Neural crest cell (in vitro differentiated cells): ENCODE data around the gene CEPT1. TPM values are rescaled to one million over a fixed set of nuclear protein-coding genes. Genes with fewer than 3 reads are reported as not detected.

Experiments
- DNase-seq: peaks from one replicate; pipeline ENCODE4 v3.0.0; 2021; ENCODE audit warnings: low read depth, mixed read lengths, low spot score
- H3K27ac Mint-ChIP-seq: one replicate; pipeline ENCODE4 v1.8.0; 2021; ENCODE audit warnings: mild to moderate bottlenecking, mixed read lengths; ENCODE audit not compliant: unreplicated experiment
- H3K27me3 Mint-ChIP-seq: 2 replicates; pipeline ENCODE4 v1.8.0; 2021; ENCODE audit warnings: low read depth, mild to moderate bottlenecking, mixed read lengths
- H3K36me3 Mint-ChIP-seq: 2 replicates; pipeline ENCODE4 v1.8.0; 2021; ENCODE audit warnings: low read depth, mild to moderate bottlenecking, mixed read lengths
- H3K4me1 Mint-ChIP-seq: 2 replicates; pipeline ENCODE4 v1.8.0; 2021; ENCODE audit warnings: mixed read lengths
- H3K4me3 Mint-ChIP-seq: one replicate; pipeline ENCODE4 v1.8.0; 2021; ENCODE audit warnings: mild to moderate bottlenecking, mixed read lengths
- H3K9me3 Mint-ChIP-seq: 2 replicates; pipeline ENCODE4 v1.8.0; 2021; ENCODE audit warnings: mixed read lengths
- CTCF ChIP-seq: fragments of 200-600 bp; sonication (generic); conservative IDR thresholded peaks from 2 replicates; pipeline ENCODE4 v1.5.0; 2021; ENCODE audit warnings: antibody characterized with exemption, mild to moderate bottlenecking
- total RNA-seq: library from RNA; stranded (reverse); gene quantifications from 2 replicates; pipeline ENCODE4 v1.2.1, GENCODE V29; 2021

Gene CEPT1
- total RNA-seq, 1 donor from 2014 or later: 27.3 TPM

GRCh38 chr1:111190931-111191451, 51.0 kb downstream of the CEPT1 start:
- H3K27me3 Mint-ChIP-seq: no peaks in the 10 kb centered on the region
- H3K36me3 Mint-ChIP-seq: peaks cover 17% of the 10 kb centered on the region
- H3K4me1 Mint-ChIP-seq: no peaks in the 10 kb centered on the region
- no peak overlapping the region for H3K27ac Mint-ChIP-seq
- DNase-seq: no peak
- H3K9me3 Mint-ChIP-seq: no peaks in the 10 kb centered on the region
- H3K4me3 Mint-ChIP-seq: no peak overlapping the region
- no peak for TF ChIP-seq CTCF

GRCh38 chr1:111191496-111191895, 51.5 kb downstream of the CEPT1 start:
- TF ChIP-seq CTCF: no peak
- H3K27ac Mint-ChIP-seq: no peak overlapping the region
- DNase-seq: no peak
- H3K27me3 Mint-ChIP-seq: no peaks in the 10 kb centered on the region
- peaks cover 4% of the 10 kb centered on the region for H3K4me1 Mint-ChIP-seq
- no peak overlapping the region for H3K4me3 Mint-ChIP-seq
- no peaks in the 10 kb centered on the region for H3K9me3 Mint-ChIP-seq
- peaks cover 17% of the 10 kb centered on the region for H3K36me3 Mint-ChIP-seq

GRCh38 chr1:111192074-111192473, 52.1 kb downstream of the CEPT1 start:
- no peaks in the 10 kb centered on the region for H3K27me3 Mint-ChIP-seq
- no peak for DNase-seq
- peaks cover 6% of the 10 kb centered on the region for H3K4me1 Mint-ChIP-seq
- H3K9me3 Mint-ChIP-seq: no peaks in the 10 kb centered on the region
- H3K36me3 Mint-ChIP-seq: peaks cover 13% of the 10 kb centered on the region
- no peak overlapping the region for H3K4me3 Mint-ChIP-seq
- TF ChIP-seq CTCF: no peak
- no peak overlapping the region for H3K27ac Mint-ChIP-seq

- Mint-ChIP-seq H3K27ac (peak overlapping the region; percentile 19), H3K27me3 (no peaks in the 10 kb centered on the region), H3K4me3 (no peak overlapping the region), H3K4me1 (peaks cover 6% of the 10 kb centered on the region), H3K36me3 (peaks cover 12% of the 10 kb centered on the region), H3K9me3 (no peaks in the 10 kb centered on the region)
- no peak for TF ChIP-seq CTCF
- DNase-seq: no peak
These were observed 52.9 kb downstream of the CEPT1 start for GRCh38 chr1:111192658-111193519.

- H3K9me3 Mint-ChIP-seq: no peaks in the 10 kb centered on the region
- peaks cover 6% of the 10 kb centered on the region for H3K36me3 Mint-ChIP-seq
- H3K27ac Mint-ChIP-seq: no peak overlapping the region
- no peak overlapping the region for H3K4me3 Mint-ChIP-seq
- H3K4me1 Mint-ChIP-seq: peaks cover 6% of the 10 kb centered on the region
- no peak for TF ChIP-seq CTCF
- DNase-seq: no peak
- no peaks in the 10 kb centered on the region for H3K27me3 Mint-ChIP-seq
These were observed 53.9 kb downstream of the CEPT1 start for GRCh38 chr1:111193712-111194480.
